GM19193 (cell line): Measurements from ENCODE around the gene BOLA3.

Experiments used
- POLR2A ChIP-seq: IDR thresholded peaks from 4 replicates; pipeline ENCODE4 v1.6.1; 2011; ENCODE audit not compliant: insufficient read depth, insufficient read length; ENCODE audit errors: extremely low read depth

BOLA3 gene

DNA sequence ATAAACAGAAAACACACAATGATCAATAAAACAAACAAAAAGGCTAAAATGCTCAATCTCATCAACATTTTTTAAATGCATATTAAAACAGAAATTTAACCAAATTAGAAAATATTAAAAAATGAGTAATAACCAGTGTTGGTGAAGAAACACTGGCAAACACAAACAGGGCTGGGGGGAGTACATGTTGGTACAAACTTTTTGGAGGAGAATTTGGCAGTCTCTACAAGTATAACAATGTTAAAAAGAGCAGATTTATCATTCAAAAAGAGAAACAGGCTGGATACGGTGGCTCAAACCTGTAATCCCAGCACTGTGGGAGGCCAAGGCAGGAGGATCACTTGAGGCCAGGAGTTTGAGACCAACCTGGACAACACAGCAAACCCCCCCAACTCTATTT is 17.0 kb upstream of the BOLA3 start:
- no peak for TF ChIP-seq POLR2A

GRCh38 chr2:74162951-74163350 is 15.2 kb upstream of the BOLA3 start:
- TF ChIP-seq POLR2A: no peak

GRCh38 chr2:74155830-74156229 is 8.1 kb upstream of the BOLA3 start:
- TF ChIP-seq POLR2A: no peak

DNA sequence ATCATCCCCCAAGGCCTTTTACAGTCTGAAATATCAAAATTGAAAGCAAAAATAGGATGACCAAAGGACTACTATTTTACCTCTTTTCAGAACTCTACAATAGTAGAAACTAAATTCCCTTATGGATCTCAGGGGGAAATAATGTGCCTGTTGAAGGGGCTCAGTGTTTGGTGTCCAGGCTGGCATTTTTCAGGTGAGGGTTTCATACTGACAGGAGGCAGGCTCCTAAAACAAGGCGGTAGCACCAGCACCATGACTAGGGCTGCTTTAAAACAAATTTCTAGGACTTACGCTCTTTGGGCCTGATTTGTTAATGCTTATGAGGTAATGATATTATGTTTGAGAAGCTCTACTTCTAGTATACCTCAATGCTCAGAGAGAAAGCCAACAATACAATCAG is 5.2 kb upstream of the BOLA3 start:
- no peak for TF ChIP-seq POLR2A

DNA sequence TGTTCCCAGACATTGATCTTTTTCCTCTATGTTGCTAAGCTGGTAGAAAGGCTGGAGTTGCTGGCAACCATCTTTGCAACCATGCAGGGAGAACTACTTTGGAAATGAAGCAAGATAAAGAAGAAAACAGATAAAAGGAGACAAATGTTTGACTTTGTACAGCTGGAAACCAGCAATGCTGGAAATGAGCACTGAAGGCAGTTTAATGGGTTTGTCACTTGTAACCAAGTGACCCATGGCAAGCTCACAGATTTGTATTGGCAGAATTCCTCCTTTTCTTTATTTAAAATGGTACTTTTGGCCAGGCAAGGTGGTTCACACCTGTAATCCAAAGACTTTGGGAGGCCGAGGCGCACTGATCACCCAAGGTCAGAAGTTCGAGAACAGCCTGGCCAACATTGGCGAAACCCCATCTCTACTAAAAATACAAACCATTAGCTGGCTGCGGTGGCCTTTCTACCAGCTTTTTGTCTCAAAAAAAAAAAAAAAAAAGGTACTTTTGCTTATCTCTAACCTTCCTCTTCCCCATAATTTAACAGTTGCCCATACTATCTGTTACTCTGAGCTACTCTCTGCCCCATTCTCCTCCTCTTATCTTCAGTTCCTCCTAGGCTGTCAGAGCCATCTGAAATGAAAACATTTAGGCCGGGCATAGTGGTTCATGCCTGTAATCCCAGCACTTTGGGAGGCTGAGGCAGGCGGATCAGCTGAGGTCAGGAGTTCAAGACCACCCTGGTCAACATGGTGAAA is 2.0 kb upstream of the BOLA3 start:
- TF ChIP-seq POLR2A: no peak

DNA sequence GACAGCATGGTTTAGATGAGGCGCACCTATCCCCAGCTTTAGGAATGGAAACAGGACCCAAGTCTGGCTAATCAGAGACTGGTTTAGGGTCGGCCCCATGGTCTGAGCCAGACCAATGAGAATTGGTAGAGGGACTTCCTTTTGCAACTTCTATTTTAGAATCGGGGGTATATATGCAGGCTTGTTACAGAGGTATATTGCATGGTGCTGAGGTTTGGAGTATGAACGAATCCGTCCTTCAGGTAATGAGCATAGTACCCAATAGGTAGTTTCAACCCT is 1.5 kb upstream of the BOLA3 start:
- TF ChIP-seq POLR2A: no peak

GRCh38 chr2:74148457-74149246 is 940 bp upstream of the BOLA3 start:
- TF ChIP-seq POLR2A: no peak

DNA sequence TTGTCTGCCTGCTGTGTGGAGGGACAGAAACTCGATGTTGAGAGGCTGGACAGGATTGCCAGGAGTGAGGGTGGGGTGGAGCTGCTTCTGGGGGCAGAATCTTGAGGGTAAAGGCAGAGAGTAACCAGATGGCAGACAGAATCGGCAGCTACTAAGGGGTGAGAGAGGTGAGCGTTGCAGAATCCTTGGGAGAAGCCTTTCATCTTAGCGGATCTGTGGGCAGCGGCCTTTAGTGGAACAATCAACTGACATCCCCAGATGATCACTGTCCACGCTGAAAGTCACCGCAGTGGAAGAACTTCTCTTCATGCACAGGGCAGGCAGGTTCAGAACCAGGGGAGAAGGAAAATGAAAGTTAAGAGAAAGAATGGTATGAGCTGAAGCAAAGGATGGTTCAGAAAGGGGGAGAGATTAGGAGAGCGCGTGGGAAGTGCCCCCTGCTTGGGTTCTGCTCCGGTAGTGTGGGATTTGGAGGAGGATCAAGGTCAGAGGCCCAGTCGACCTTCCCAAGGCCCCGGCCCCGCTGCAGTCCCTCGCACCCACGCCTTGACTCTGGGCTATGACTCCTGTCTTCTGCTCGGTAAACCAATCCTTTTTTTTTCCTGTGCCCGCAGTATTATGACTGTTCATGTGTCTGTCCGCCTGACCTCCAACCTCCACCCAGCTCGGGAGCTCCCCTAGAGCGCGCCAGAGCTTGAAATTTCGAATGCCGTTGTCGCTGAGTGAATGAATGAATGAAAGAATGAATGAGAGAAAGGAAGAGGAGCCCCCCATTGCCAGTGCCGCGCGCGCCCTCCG is 584 bp downstream of the BOLA3 start:
- TF ChIP-seq POLR2A: no peak

DNA sequence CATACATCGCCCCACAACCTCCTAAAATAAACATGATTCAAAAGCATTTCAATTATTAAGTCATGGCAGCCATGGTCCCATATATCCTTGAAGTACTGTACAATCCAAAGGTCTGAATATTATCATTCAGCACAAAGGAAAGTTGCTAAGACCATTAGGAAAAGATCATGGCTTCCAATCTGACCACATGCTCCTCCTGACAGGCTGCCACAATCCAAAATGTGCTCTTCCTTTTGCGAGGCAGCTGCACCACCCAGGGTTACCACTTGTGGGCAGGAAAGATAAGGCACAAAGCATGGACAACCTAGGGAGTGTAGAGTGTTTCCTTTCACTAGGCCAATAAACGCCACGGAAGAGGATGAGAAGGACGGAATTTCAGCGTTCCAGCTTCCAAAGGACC is 5.4 kb downstream of the BOLA3 start:
- TF ChIP-seq POLR2A: no peak

DNA sequence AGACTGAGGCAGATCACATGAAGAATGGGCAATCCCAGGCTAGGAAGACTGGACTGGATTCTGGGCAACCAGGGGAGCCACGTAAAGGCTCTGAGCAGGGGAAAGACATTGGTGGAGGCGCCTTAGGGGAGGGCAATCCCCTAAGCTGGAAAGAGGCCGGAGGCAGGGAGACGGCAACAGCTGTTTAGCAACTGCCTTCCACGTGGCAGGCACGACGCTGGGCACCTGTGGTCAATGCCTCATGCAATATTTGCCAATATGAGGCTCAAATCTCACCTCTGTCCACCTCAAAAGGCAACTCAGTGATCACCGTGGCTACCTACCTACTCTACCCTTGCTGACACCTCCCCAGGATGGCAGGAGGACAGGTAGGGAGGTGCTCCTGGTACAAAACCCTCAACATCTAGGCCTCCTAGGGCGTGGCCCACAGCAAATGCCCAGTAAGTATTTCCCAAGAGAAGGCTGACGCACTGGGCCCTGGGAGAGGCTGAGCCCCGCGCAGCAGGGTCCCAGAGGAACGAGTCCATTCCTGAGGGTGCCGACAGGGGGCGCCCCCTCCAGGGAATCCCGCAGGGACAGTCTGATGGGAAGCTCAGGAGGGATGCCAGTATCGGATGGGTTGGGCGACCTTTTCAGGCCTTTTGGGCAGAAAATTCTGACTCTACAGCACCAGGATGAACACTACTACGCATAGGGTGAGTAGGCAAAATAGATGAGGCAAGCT is 8.9 kb downstream of the BOLA3 start:
- no peak for TF ChIP-seq POLR2A

GRCh38 chr2:74137651-74138599 is 9.8 kb downstream of the BOLA3 start:
- TF ChIP-seq POLR2A: no peak

GRCh38 chr2:74131901-74132300 is 15.8 kb downstream of the BOLA3 start:
- no peak for TF ChIP-seq POLR2A

GRCh38 chr2:74130211-74130995 is 17.3 kb downstream of the BOLA3 start:
- TF ChIP-seq POLR2A: no peak
